Activated T-helper 1 cell treated with anti-CD3 and anti-CD28 coated beads, Interleukin-2, amount 50 U/mL, for 16 hours (primary cell): ENCODE measurements around the gene MAN2A1.

Experiments
- DNase-seq, 2 donors: peaks; one replicate each; pipeline ENCODE4 v3.0.0-alpha.2; 2020; ENCODE audit warnings: low read depth in 1 of 2, low spot score in 1 of 2

Gene MAN2A1

GRCh38 chr5:109900461-109900860 lies 210.7 kb downstream of the MAN2A1 start:
- DNase-seq: no peak

- DNase-seq: no peak
These were observed 211.3 kb downstream of the MAN2A1 start for GRCh38 chr5:109900911-109901627.

GRCh38 chr5:109901628-109901981 lies 211.9 kb downstream of the MAN2A1 start:
- no peak for DNase-seq

DNA sequence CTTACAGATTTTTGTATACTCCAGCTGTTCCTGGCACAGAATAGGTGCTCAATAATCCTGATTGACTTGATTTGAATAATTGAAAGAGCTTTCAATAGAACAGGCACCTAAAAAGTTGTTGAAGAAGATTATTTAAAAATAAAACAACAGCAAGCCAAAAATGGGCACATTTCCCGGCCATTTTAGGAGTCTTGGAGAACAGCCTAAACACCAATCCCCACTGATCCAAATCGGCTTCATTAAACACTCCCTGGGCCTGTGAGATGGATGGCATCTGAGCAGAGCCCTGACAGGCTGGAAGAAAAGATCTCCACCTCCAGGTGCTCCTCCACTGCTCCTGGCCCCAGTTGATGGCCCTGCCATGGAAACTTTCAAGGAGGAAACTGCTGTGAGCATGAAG lies 213.3 kb downstream of the MAN2A1 start:
- DNase-seq: no peak

- no peak for DNase-seq
These were observed 216.2 kb downstream of the MAN2A1 start for GRCh38 chr5:109905906-109906305.

- DNase-seq: no peak
These were observed 217.5 kb downstream of the MAN2A1 start for GRCh38 chr5:109907189-109907588.

GRCh38 chr5:109907731-109908130 lies 218.0 kb downstream of the MAN2A1 start:
- DNase-seq: no peak

DNA sequence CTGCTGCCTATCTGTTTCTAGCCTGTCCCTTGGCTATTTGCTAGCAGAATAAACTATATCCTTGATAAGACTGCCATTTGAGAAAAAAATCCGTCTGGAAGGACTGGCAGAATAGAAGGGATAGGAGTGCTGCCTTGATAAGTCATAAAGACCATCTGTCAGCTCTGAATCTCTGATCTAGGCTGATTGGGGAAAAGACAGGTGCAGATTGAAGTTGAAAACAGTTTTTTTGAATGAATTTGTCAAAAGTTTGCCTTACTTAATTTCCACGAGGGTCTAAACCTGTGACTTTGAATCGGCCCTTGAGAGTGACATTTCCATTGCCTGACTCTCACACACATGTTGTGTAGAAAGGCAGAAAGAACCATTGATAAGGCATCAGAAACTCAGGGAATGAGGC lies 218.6 kb downstream of the MAN2A1 start:
- DNase-seq: no peak

DNA sequence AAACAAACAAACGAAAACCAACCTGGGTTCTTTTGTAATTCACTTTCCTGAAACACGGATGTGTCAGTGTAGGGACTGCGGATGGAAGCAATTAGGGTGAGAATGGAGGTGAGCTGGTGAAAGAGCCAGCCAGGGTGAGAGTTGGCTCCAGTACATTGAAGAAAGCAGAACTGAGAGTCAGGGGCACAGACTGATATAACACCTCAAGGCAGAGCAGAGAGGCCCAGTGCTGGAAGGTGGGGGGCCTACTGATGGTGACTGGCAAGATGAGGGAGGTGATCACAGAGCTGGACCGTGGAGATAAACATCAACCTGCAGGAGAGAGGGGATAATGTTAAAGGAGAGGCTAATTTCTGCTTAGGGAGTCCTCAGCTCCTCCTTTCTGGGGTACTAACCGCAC lies 221.1 kb downstream of the MAN2A1 start:
- no peak for DNase-seq

DNA sequence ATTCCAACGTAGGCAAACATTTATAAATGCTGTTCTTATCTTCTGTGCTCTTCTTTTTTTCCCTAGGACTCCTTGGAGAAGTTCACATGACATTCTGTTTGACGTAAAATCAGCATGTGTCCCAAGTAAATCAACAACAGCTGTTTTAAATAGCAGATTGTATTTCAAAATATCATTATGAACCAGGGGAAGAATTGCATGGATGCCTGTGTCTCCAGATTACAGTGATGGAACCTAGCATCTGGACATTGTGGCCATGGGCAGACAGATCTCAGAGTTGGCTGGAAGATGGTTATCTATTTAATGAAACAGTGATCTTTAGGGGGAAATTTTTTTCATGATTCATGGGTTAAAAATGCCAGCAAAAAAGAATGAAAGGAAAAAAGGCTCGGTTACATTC lies 222.0 kb downstream of the MAN2A1 start:
- no peak for DNase-seq

DNA sequence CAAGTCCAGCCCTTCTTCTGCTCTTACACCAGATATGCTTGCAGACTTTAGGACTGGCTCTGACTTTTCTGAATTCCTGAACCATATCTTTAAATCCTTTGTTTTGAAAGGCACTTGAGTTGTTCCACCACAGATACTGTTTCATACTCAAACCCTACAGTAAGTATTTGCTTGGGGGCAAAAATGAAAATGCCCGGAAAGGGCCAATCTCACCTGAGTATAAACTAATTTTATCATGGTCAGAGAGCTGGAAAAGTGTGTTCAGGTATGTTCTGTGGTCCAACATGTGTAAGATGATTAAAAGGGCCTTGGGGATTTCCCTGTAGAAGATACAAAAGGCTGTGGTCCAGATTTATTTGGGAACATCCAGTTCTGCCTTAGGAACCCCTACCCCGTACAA lies 225.2 kb downstream of the MAN2A1 start:
- no peak for DNase-seq

- DNase-seq: no peak
These were observed 226.9 kb downstream of the MAN2A1 start for GRCh38 chr5:109916481-109917153.
